ENCODE measurements around the gene GPR152. TPM values are rescaled to one million over a fixed set of nuclear protein-coding genes. Genes with fewer than 3 reads are reported as not detected.

Gene GPR152
- total RNA-seq, 1 experiment from 2014 or later = not detected

- Mint-ChIP-seq H3K4me3 (ENCODE audit: low read depth, unreplicated experiment) (no peak overlapping the region), H3K36me3 (ENCODE audit: insufficient read depth, unreplicated experiment) (peaks cover 41% of the 10 kb centered on the region), H3K27me3 (ENCODE audit: unreplicated experiment) (no peaks in the 10 kb centered on the region), H3K4me1 (ENCODE audit: low read depth, unreplicated experiment) (peaks cover 19% of the 10 kb centered on the region), H3K9me3 (ENCODE audit: low read depth, unreplicated experiment) (no peaks in the 10 kb centered on the region), H3K27ac (ENCODE audit: unreplicated experiment) (no peak overlapping the region)
- CTCF ChIA-PET = interaction anchor here (1.6 kb wide), 1 partner anchor 23 kb away, joined by 9 read pairs; the partner anchor contains the start of gene PPP1CA
- TF ChIP-seq CTCF (IDR thresholded peaks at IDR 0.05; ENCODE audit: unreplicated experiment) = no peak
- DNase-seq = no peak
- intact Hi-C loops (cut with micrococcal nuclease; ENCODE audit: unreplicated experiment) = loop anchor here (10.0 kb wide), 1 partner anchor 81 kb away; the partner anchor contains the start of genes CDK2AP2 and PITPNM1
- BruUV-seq (replicated peaks) = no TSS peak
Measured at GRCh38 chr11:67423891-67424613, 28.5 kb downstream of the GPR152 start.

- Mint-ChIP-seq H3K4me3 (ENCODE audit: low read depth, unreplicated experiment) (no peak overlapping the region), H3K9me3 (ENCODE audit: low read depth, unreplicated experiment) (no peaks in the 10 kb centered on the region), H3K27me3 (ENCODE audit: unreplicated experiment) (no peaks in the 10 kb centered on the region), H3K36me3 (ENCODE audit: insufficient read depth, unreplicated experiment) (peaks cover 35% of the 10 kb centered on the region), H3K4me1 (ENCODE audit: low read depth, unreplicated experiment) (peaks cover 19% of the 10 kb centered on the region), H3K27ac (ENCODE audit: unreplicated experiment) (no peak overlapping the region)
- intact Hi-C loops (cut with micrococcal nuclease; ENCODE audit: unreplicated experiment) = loop anchor here (10.0 kb wide), 1 partner anchor 81 kb away; the partner anchor contains the start of genes CDK2AP2 and PITPNM1
- TF ChIP-seq CTCF (IDR thresholded peaks at IDR 0.05; ENCODE audit: unreplicated experiment) = no peak
- no peak for DNase-seq
- CTCF ChIA-PET = interaction anchor here (0.8 to 1.6 kb wide), 3 partner anchors 22 to 77 kb away, joined by 3 to 9 read pairs (median 3); partner anchors contain the start of genes POLD4 and PPP1CA
- BruUV-seq (replicated peaks) = no TSS peak
Measured at GRCh38 chr11:67423466-67423865, 29.1 kb downstream of the GPR152 start.

GRCh38 chr11:67422891-67423290, 29.6 kb downstream of the GPR152 start:
- H3K27ac Mint-ChIP-seq (ENCODE audit: unreplicated experiment) = peak overlapping the region; percentile 81
- peaks cover 19% of the 10 kb centered on the region for H3K4me1 Mint-ChIP-seq (ENCODE audit: low read depth, unreplicated experiment)
- H3K4me3 Mint-ChIP-seq (ENCODE audit: low read depth, unreplicated experiment) = peak overlapping the region; percentile 36
- no peaks in the 10 kb centered on the region for H3K9me3 Mint-ChIP-seq (ENCODE audit: low read depth, unreplicated experiment)
- DNase-seq = peak; percentile 48
- BruUV-seq (replicated peaks) = no TSS peak
- H3K27me3 Mint-ChIP-seq (ENCODE audit: unreplicated experiment) = no peaks in the 10 kb centered on the region
- H3K36me3 Mint-ChIP-seq (ENCODE audit: insufficient read depth, unreplicated experiment) = peaks cover 29% of the 10 kb centered on the region
- no peak for TF ChIP-seq CTCF (IDR thresholded peaks at IDR 0.05; ENCODE audit: unreplicated experiment)
- CTCF ChIA-PET = interaction anchor here (0.8 to 1.6 kb wide), 3 partner anchors 21 to 77 kb away, joined by 3 to 9 read pairs (median 3); partner anchors contain the start of genes POLD4 and PPP1CA
- intact Hi-C loops (cut with micrococcal nuclease; ENCODE audit: unreplicated experiment) = loop anchor here (10.0 kb wide), 1 partner anchor 82 kb away; the partner anchor contains the start of genes CDK2AP2 and PITPNM1

- H3K27ac Mint-ChIP-seq (ENCODE audit: unreplicated experiment) = peak overlapping the region; percentile 78
- TF ChIP-seq CTCF (IDR thresholded peaks at IDR 0.05; ENCODE audit: unreplicated experiment) = no peak
- peak overlapping the region; percentile 81 for H3K4me3 Mint-ChIP-seq (ENCODE audit: low read depth, unreplicated experiment)
- H3K27me3 Mint-ChIP-seq (ENCODE audit: unreplicated experiment) = peaks cover 3% of the 10 kb centered on the region
- H3K9me3 Mint-ChIP-seq (ENCODE audit: low read depth, unreplicated experiment) = no peaks in the 10 kb centered on the region
- CTCF ChIA-PET = interaction anchor here (2.4 kb wide), 1 partner anchor 20 kb away, joined by 6 read pairs; the partner anchor contains the start of gene PPP1CA
- H3K4me1 Mint-ChIP-seq (ENCODE audit: low read depth, unreplicated experiment) = peaks cover 23% of the 10 kb centered on the region
- intact Hi-C loops (cut with micrococcal nuclease; ENCODE audit: unreplicated experiment) = loop anchor here (10.0 kb wide), 1 partner anchor 83 kb away; the partner anchor contains the start of genes CDK2AP2 and PITPNM1
- no peak for DNase-seq
- BruUV-seq (replicated peaks) = no TSS peak
- H3K36me3 Mint-ChIP-seq (ENCODE audit: insufficient read depth, unreplicated experiment) = peaks cover 25% of the 10 kb centered on the region
Measured at GRCh38 chr11:67421430-67422031, 31.0 kb downstream of the GPR152 start.
